C4-2B (cell line): Measurements from ENCODE around the gene COQ4.

Experiments used
- ZFX ChIP-seq: fragments of 450-650 bp; IDR thresholded peaks from 2 replicates; pipeline ENCODE4 v1.6.1; 2017
- TF ChIP-seq, protein P1 (sequence below): fragments of 450-650 bp; conservative IDR thresholded peaks from 2 replicates; pipeline ENCODE4 v1.5.1; 2017; ENCODE audit warnings: mild to moderate bottlenecking

DNA sequence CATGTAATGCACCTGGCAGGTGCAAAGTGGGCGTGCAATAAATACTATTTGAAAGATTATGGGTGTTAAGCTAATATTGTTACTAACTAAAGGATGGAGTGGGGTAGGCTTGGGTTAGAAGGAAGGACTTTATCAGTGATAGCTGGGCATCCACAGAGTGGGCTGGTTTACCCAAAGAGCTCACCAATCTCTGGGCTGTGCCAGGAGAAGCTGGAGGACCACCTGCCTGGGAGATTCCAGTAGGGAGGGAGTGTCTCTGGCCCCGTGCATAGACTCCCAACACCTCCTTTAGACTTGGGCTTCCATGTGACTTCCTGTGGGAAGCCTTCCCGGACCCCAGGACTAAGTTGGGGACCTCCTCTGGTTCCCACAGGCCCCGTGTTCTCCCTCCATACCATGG is 42.9 kb downstream of the COQ4 start:
- TF ChIP-seq, protein P1, sequence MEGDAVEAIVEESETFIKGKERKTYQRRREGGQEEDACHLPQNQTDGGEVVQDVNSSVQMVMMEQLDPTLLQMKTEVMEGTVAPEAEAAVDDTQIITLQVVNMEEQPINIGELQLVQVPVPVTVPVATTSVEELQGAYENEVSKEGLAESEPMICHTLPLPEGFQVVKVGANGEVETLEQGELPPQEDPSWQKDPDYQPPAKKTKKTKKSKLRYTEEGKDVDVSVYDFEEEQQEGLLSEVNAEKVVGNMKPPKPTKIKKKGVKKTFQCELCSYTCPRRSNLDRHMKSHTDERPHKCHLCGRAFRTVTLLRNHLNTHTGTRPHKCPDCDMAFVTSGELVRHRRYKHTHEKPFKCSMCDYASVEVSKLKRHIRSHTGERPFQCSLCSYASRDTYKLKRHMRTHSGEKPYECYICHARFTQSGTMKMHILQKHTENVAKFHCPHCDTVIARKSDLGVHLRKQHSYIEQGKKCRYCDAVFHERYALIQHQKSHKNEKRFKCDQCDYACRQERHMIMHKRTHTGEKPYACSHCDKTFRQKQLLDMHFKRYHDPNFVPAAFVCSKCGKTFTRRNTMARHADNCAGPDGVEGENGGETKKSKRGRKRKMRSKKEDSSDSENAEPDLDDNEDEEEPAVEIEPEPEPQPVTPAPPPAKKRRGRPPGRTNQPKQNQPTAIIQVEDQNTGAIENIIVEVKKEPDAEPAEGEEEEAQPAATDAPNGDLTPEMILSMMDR: no peak
- TF ChIP-seq ZFX: no peak
